ENCODE measurements around the gene FGF14.

- TF ChIP-seq CTCF (conservative IDR thresholded peaks at IDR 0.05; ENCODE audit: low read depth in 2 of 2) (no peak), EZH2 (IDR thresholded peaks at IDR 0.05; ENCODE audit: low read depth, unreplicated experiment) (no peak), NANOG (IDR thresholded peaks at IDR 0.05; ENCODE audit: borderline replicate concordance) (no peak), POLR2AphosphoS5 (IDR thresholded peaks at IDR 0.05; ENCODE audit: low read depth) (no peak), REST (IDR thresholded peaks at IDR 0.05; ENCODE audit: unreplicated experiment) (no peak), EZH2phosphoT487 (IDR thresholded peaks at IDR 0.05; ENCODE audit: unreplicated experiment) (no peak), CREB1 (CRISPR knock-in tag; IDR thresholded peaks at IDR 0.05; ENCODE audit: low read depth) (no peak), JUNB (IDR thresholded peaks at IDR 0.05; ENCODE audit: unreplicated experiment) (no peak), ETS1 (IDR thresholded peaks at IDR 0.05) (no peak), ZNF331 (CRISPR knock-in tag; IDR thresholded peaks at IDR 0.05; ENCODE audit: low read depth) (no peak)
Measured at GRCh38 chr13:101965096-101965495, 436.8 kb downstream of the FGF14 start.

Measured in GM23338 (cell line).